Subcutaneous abdominal adipose tissue (tissue), 5 donors: ENCODE measurements around the gene APPBP2.
A peak's percentile ranks its signal among the peaks of the same experiment; 100 is the strongest.

Source experiments
- H3K27ac ChIP-seq: one replicate; pipeline ENCODE4 v1.7.0; 2013; ENCODE audit warnings: low read depth, mild to moderate bottlenecking, inconsistent platforms, low read length, moderate library complexity
- H3K27me3 ChIP-seq, 5 donors: one replicate each; pipeline ENCODE4 v1.7.0; 2013; ENCODE audit warnings: low read length in 5 of 5, inconsistent platforms in 1 of 5; ENCODE audit not compliant: control insufficient read depth in 5 of 5, insufficient read depth in 4 of 5
- H3K36me3 ChIP-seq, 5 donors: one replicate each; pipeline ENCODE4 v1.7.0; 2013; ENCODE audit warnings: low read length in 5 of 5; ENCODE audit not compliant: control insufficient read depth in 5 of 5, insufficient read depth in 5 of 5
- H3K4me1 ChIP-seq, 5 donors: one replicate each; pipeline ENCODE4 v1.7.0; 2013; ENCODE audit warnings: low read length in 5 of 5, mild to moderate bottlenecking in 3 of 5, moderate library complexity in 1 of 5; ENCODE audit not compliant: control insufficient read depth in 5 of 5, insufficient read depth in 5 of 5
- H3K4me3 ChIP-seq, 5 donors: one replicate each; pipeline ENCODE4 v1.7.0; 2013; ENCODE audit warnings: low read length in 5 of 5, low read depth in 1 of 5
- H3K9ac ChIP-seq, 5 donors: one replicate each; pipeline ENCODE4 v1.7.0; 2013; ENCODE audit warnings: low read length in 5 of 5, mild to moderate bottlenecking in 4 of 5, moderate library complexity in 3 of 5
- H3K9me3 ChIP-seq, 5 donors: one replicate each; pipeline ENCODE4 v1.7.0; 2013; ENCODE audit warnings: low read length in 5 of 5; ENCODE audit not compliant: control insufficient read depth in 5 of 5
- donor health status: healthy.
- donor health status: healthy.
- donor health status: healthy.
- donor health status: healthy.
- donor health status: healthy.

The APPBP2 gene

DNA sequence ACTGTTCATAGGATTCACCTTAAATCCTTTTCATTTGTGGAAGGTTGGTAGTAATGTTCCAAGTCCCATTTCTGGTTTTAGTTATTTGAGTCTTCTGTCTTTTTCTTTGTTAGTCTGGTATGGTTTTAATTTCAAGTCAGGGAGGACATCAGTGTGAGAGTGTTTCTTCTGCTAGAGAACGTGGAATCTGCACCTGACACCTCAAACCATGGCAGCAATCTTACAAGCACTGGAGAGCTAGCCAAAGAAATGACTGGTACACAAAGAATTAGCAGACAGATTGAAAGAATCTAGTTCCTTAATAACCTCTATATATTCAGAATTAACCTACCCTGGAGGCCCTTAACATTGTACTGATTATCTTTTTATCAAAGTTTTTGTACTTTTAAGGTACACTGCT, 53.6 kb downstream of the APPBP2 start:
- Histone ChIP-seq H3K4me1 (peaks cover 0 to 33% (median 26%) of the 10 kb centered on the region in 5 donors), H3K9me3 (no peaks in the 10 kb centered on the region), H3K27me3 (no peaks in the 10 kb centered on the region), H3K27ac (no peak overlapping the region), H3K36me3 (peaks cover 4 to 18% (median 10%) of the 10 kb centered on the region in 5 donors), H3K4me3 (no peak overlapping the region), H3K9ac (no peak overlapping the region)

DNA sequence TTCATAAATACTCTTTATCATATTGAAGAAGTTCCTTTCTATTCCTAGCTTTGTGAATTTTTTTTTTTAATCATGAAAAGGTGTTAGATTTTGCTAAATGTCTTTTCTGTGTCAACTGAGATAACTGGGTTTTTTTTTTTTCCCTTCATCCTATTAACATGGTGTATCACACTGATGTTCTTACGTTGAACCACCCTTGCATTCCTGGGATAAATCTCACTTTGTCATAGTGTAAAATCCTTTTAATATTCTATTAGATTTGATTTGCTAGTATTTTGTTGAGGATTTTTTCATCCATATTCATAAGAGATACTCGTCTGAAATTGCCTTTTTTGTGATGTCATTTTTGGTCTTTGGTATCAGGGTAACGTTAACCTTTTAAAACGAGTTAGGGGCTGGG, 54.6 kb downstream of the APPBP2 start:
- Histone ChIP-seq H3K27ac (no peak overlapping the region), H3K4me3 (no peak overlapping the region), H3K9me3 (no peaks in the 10 kb centered on the region), H3K36me3 (peaks cover 2 to 15% (median 6%) of the 10 kb centered on the region in 5 donors), H3K9ac (no peak overlapping the region), H3K27me3 (no peaks in the 10 kb centered on the region), H3K4me1 (peaks cover 0 to 31% (median 26%) of the 10 kb centered on the region in 5 donors)

DNA sequence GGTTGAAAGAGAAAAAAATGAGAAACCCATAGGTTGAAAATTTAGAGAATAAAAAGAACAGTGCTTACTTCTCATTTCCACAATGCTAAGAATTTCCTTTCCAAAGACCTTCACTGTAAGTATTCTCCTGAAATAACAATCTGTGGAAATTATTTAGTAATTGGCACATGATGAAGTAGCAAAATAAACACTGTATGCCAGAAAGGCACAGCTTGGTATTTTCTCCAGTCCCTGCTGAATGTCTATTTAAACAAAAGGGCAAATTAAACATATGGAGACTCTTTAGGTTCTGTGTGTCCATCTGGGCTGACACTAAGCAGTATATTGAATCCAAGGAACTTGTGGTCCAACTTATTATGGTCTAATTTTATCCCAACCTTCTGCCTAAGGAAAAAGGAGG, 57.7 kb downstream of the APPBP2 start:
- no peaks in the 10 kb centered on the region for H3K27me3 ChIP-seq
- H3K27ac ChIP-seq: peak overlapping the region; percentile 66
- peaks cover 0 to 34% (median 28%) of the 10 kb centered on the region in 5 donors for H3K4me1 ChIP-seq
- no peak overlapping the region for H3K4me3 ChIP-seq
- H3K9me3 ChIP-seq: no peaks in the 10 kb centered on the region
- peaks cover 18 to 29% (median 25%) of the 10 kb centered on the region in 5 donors for H3K36me3 ChIP-seq
- H3K9ac ChIP-seq: no peak overlapping the region

DNA sequence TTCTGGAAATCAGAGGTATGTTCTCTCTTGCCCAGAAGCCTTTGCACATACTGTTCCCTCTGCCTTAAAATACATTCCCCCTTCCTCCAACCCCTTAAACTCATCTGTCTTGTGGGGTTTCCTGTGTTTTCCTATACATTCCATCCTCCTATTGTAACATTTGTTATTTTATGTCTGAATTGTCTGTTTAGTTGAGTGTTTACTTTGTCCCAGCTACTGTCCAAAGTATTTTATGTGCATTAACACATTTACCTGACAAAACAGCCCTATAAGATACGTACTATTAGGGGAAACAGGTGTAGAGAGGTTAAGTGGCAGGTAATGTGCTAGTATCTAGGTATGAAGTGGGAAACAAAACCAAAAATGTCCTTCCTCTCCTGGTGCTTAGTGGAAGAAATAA, 61.7 kb downstream of the APPBP2 start:
- peaks cover 26 to 47% (median 38%) of the 10 kb centered on the region in 5 donors for H3K36me3 ChIP-seq
- peak overlapping the region; percentile 71 for H3K27ac ChIP-seq
- H3K4me3 ChIP-seq: no peak overlapping the region

DNA sequence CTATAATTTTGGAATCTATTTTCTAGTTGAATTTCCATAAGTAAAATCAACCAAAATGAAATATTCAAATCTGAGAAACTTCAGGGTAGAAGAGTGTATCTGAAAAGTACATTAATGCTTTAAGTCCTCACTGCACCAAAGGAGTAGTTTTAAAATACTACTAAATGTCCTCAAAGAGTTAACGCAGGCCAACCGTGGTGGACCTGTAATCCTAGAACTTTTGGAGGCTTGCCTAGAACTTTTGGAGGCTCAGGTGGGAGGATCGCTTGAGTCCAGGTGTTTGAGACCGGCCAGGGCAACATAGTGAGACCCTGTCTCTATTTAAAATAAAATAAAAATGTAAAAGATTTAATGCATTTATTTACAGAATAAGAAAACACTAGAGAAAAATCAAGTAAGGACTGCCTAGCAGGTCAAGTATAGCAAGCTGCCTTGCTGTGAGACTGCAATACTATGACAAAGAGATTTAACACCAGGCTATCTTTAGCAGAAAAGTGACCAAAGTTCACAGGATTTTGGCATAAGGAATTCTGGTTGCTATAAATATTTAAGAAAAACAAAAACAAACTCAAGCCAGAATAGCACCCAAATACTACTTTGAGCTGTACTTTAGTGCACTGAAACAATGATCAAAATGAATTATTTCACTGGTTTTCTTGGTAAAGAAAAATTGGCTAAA, 62.7 kb downstream of the APPBP2 start:
- Histone ChIP-seq H3K4me1 (peaks cover 0 to 19% (median 17%) of the 10 kb centered on the region in 5 donors), H3K9ac (peak overlapping the region in 2 of 5 donors; percentile 41 to 42), H3K27me3 (no peaks in the 10 kb centered on the region), H3K36me3 (peaks cover 26 to 57% (median 45%) of the 10 kb centered on the region in 5 donors), H3K9me3 (no peaks in the 10 kb centered on the region), H3K4me3 (no peak overlapping the region), H3K27ac (peak overlapping the region; percentile 71)

More for the DNA sequence above, 61.7 kb downstream of the APPBP2 start:
- Histone ChIP-seq H3K27me3 (no peaks in the 10 kb centered on the region), H3K4me1 (peaks cover 0 to 28% (median 22%) of the 10 kb centered on the region in 5 donors), H3K9ac (no peak overlapping the region), H3K9me3 (no peaks in the 10 kb centered on the region)

DNA sequence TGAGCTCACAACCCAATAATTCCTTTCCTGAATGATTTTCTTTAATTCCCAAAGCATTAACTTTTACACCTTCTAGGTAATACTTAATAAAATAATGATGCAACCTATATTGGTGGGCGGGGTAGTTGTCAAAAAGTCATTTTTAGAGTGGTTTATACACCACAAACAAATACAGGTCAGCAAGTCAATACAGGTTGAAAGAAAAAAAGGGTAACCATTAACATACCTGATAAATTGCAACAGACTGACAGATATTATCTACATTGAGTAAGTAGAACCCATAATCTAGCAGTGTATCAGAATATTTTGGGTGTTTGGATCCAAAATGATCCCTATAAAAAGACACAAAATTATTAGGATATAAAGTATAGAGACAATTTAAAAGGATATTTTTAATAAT, 64.5 kb downstream of the APPBP2 start:
- H3K9me3 ChIP-seq: no peaks in the 10 kb centered on the region
- no peak overlapping the region for H3K4me3 ChIP-seq
- peak overlapping the region; percentile 40 for H3K27ac ChIP-seq
- H3K4me1 ChIP-seq: peaks cover 0 to 16% (median 10%) of the 10 kb centered on the region in 5 donors
- H3K9ac ChIP-seq: no peak overlapping the region
- H3K36me3 ChIP-seq: peaks cover 23 to 71% (median 56%) of the 10 kb centered on the region in 5 donors
- no peaks in the 10 kb centered on the region for H3K27me3 ChIP-seq

DNA sequence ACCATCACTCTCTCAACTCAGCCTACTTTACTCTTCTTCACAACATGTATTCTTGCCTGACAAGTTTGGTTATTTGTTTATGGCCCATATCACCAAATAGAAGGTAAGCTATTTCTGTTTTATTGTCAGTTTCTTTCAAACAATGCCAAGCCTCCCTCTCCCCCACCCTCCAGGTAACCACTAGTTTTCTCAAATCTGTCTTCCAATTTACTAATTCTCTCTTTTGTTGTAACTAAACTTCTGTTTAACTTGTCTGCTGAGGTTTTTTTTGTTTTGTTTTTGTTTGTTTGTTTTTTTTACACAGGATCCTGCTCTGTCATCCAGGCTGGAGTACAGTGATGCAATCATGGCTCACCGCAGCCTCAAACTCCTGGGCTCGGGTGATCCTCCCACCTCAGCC, 68.9 kb downstream of the APPBP2 start:
- H3K9me3 ChIP-seq: no peaks in the 10 kb centered on the region
- H3K36me3 ChIP-seq: peaks cover 27 to 69% (median 56%) of the 10 kb centered on the region in 5 donors
- no peak overlapping the region for H3K27ac ChIP-seq
- H3K9ac ChIP-seq: no peak overlapping the region
- H3K4me3 ChIP-seq: no peak overlapping the region
- no peaks in the 10 kb centered on the region for H3K27me3 ChIP-seq
- H3K4me1 ChIP-seq: peaks cover 0 to 7% (median 3%) of the 10 kb centered on the region in 5 donors

DNA sequence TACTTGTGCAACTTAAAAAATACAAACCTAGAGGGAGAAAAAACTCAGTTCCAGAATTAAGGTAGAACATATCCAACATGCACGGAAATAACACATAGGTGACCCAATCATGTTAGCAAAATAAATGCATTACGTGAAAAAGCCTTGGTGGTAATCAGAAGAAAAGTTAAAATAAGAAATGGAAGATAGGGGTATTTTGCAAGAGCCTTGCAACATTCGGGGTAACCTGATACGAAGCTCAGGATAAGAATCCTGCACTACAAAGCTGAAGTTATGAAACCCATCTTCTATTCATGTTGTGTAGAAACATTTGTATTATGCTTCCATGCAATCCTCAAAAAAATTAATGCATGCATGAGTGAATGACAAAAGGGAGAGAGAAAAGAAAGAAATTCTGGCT, 70.7 kb downstream of the APPBP2 start:
- peaks cover 0 to 7% (median 3%) of the 10 kb centered on the region in 5 donors for H3K4me1 ChIP-seq
- no peak overlapping the region for H3K4me3 ChIP-seq
- H3K36me3 ChIP-seq: peaks cover 26 to 72% (median 54%) of the 10 kb centered on the region in 5 donors
- H3K9ac ChIP-seq: no peak overlapping the region
- no peaks in the 10 kb centered on the region for H3K9me3 ChIP-seq
- no peaks in the 10 kb centered on the region for H3K27me3 ChIP-seq
- no peak overlapping the region for H3K27ac ChIP-seq

DNA sequence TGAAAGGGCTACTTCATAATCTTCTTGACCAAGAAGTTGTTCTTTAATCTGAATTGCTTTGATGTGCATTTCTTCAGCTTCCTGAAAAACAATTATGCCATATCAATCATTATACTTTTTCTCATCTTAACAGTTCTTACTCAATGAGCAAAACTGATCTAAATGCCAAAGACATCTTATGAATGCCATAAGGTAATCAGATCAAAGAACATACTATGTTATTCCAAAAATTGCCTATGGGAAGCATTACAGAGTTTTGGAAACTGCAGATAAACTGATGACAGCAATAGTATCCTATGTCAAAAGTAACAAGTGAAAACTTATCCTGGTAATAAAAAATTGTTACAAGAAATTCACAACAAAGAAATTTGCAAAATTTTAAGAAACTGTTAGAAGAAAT, 74.1 kb downstream of the APPBP2 start:
- H3K27me3 ChIP-seq: no peaks in the 10 kb centered on the region
- H3K9me3 ChIP-seq: no peaks in the 10 kb centered on the region
- H3K27ac ChIP-seq: no peak overlapping the region
- peaks cover 0 to 7% (median 3%) of the 10 kb centered on the region in 5 donors for H3K4me1 ChIP-seq
- H3K4me3 ChIP-seq: no peak overlapping the region
- no peak overlapping the region for H3K9ac ChIP-seq
- H3K36me3 ChIP-seq: peaks cover 39 to 70% (median 51%) of the 10 kb centered on the region in 5 donors

DNA sequence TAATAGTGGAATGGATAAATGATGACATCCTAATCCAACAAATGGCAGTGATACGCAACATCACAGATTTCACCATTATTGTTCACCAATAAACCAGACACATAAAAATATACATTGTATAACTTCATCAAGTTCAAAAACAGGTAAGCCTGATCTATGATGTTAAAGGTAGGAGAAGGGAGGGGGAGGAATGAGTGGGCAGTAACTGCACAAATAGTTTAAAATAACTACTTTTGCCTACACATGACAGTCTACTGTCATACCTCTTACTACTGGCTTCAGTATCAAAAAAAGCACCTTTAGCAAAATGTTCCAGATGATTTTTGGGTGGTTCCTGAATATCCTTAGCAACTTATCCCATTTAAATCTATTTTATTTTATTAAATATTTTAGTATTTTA, 75.0 kb downstream of the APPBP2 start:
- Histone ChIP-seq H3K4me1 (peaks cover 0 to 6% (median 0%) of the 10 kb centered on the region in 5 donors), H3K4me3 (no peak overlapping the region), H3K36me3 (peaks cover 47 to 74% (median 53%) of the 10 kb centered on the region in 5 donors)

More for the DNA sequence above, 75.0 kb downstream of the APPBP2 start:
- no peaks in the 10 kb centered on the region for H3K9me3 ChIP-seq
- H3K27ac ChIP-seq: no peak overlapping the region
- no peaks in the 10 kb centered on the region for H3K27me3 ChIP-seq
- H3K9ac ChIP-seq: no peak overlapping the region
